Liver (tissue), 3 donors: ENCODE measurements around the gene NTPCR.

Experiments used
- RAD21 ChIP-seq, 2 donors: IDR thresholded peaks; 2 replicates each; pipeline ENCODE4 v1.6.1; 2016; ENCODE audit warnings: antibody characterized with exemption in 2 of 2, mild to moderate bottlenecking in 2 of 2
- TF ChIP-seq, protein P1 (sequence below): fragments of 150-350 bp; IDR thresholded peaks from 2 replicates; pipeline ENCODE4 v1.5.1; 2017; ENCODE audit warnings: improper control_type of control experiment, low read depth, low read length; ENCODE audit not compliant: missing input control
- TF ChIP-seq, protein P2 (sequence below): IDR thresholded peaks from 2 replicates; pipeline ENCODE4 v1.6.1; 2016; ENCODE audit warnings: antibody characterized with exemption
- donor health status: healthy.
- donor health status: healthy.

DNA sequence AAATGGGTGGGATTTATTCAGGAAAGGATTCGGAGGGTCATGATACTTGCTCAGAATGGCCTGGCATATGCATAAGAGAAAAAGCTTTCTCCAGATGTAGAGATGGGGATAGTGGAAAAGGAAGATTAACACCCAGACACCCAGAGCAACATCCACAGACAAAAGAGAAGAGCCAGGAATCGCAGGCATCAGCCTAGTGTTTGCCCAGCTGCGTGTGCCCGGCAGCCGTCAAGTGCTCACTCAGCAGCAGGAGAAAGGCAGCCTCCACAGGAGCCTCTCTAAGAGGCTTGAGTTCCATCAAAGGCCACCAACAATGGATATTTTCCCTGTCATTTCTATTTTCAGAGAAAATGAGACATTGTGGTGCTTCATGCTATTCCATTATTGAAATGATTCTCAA lies 54.7 kb downstream of the NTPCR start:
- TF ChIP-seq, protein P1, sequence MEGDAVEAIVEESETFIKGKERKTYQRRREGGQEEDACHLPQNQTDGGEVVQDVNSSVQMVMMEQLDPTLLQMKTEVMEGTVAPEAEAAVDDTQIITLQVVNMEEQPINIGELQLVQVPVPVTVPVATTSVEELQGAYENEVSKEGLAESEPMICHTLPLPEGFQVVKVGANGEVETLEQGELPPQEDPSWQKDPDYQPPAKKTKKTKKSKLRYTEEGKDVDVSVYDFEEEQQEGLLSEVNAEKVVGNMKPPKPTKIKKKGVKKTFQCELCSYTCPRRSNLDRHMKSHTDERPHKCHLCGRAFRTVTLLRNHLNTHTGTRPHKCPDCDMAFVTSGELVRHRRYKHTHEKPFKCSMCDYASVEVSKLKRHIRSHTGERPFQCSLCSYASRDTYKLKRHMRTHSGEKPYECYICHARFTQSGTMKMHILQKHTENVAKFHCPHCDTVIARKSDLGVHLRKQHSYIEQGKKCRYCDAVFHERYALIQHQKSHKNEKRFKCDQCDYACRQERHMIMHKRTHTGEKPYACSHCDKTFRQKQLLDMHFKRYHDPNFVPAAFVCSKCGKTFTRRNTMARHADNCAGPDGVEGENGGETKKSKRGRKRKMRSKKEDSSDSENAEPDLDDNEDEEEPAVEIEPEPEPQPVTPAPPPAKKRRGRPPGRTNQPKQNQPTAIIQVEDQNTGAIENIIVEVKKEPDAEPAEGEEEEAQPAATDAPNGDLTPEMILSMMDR, result no peak
- TF ChIP-seq RAD21 (IDR thresholded peaks at IDR 0.05), result no peak
- TF ChIP-seq, protein P2, sequence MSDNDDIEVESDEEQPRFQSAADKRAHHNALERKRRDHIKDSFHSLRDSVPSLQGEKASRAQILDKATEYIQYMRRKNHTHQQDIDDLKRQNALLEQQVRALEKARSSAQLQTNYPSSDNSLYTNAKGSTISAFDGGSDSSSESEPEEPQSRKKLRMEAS, result no peak
